ENCODE measurements around the gene WSCD2. TPM values are rescaled to one million over a fixed set of nuclear protein-coding genes. Genes with fewer than 3 reads are reported as not detected.

WSCD2 gene
- total and polyA plus RNA-seq, 2 of the 4 experiments (the other 2 are of a cell fraction) = not detected

DNA sequence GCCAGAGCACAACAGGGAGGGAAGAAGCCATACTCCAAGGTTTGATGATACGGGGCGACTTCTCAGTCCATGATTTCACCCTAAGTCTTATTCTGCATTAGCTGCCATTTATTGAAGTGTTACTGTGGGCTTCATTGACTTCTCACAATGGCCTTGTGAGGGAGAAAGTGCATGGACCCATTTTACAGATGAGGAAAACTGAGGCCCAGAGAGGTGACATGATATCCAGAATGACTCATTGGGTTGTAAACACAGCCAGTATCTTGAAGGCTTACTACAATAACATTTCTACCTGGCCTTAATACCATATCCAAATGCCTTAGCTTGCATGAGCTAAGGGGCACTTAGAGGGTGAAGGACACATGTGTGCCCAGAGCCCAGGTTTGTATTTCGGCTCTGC lies 109.4 kb downstream of the WSCD2 start:
- Histone ChIP-seq H2BK120ac (ENCODE audit: low read depth, low read length) (no peak overlapping the region), H3K27ac (ENCODE audit: insufficient read depth, low read length) (no peak overlapping the region), H3K79me1 (ENCODE audit: low read depth in 1 of 2, low read length in 2 of 2) (no peaks in the 10 kb centered on the region), H3K27me3 (ENCODE audit: control insufficient read depth, insufficient read depth, low read length) (no peaks in the 10 kb centered on the region), H4K8ac (ENCODE audit: low read depth in 2 of 2, low read length in 2 of 2) (no peak overlapping the region), H3K23ac (ENCODE audit: low read depth, low read length) (no peak overlapping the region), H3K14ac (replicated peaks; ENCODE audit: low read depth, low read length) (no peak overlapping the region), H3K4me1 (ENCODE audit: control insufficient read depth, insufficient read depth, low read length) (no peaks in the 10 kb centered on the region), H3K9me1 (ENCODE audit: insufficient read depth, low read length) (no peaks in the 10 kb centered on the region), H3K18ac (ENCODE audit: low read depth, low read length) (no peak overlapping the region), H3K4ac (ENCODE audit: low read depth, low read length) (no peak overlapping the region), H3K56ac (ENCODE audit: extremely low read depth, insufficient read depth, low read length) (no peak overlapping the region), H2BK15ac (ENCODE audit: low read depth, low read length) (no peak overlapping the region), H2AK5ac (ENCODE audit: low read depth, low read length) (no peak overlapping the region), H3K9ac (ENCODE audit: low read depth, low read length) (no peak overlapping the region), H4K91ac (ENCODE audit: insufficient read depth, low read depth, low read length) (no peak overlapping the region), H4K20me1 (ENCODE audit: insufficient read depth, low read length) (no peaks in the 10 kb centered on the region), H3K4me3 (ENCODE audit: insufficient read depth, low read depth, low read length) (no peak overlapping the region), H2AK9ac (replicated peaks; ENCODE audit: low read depth, low read length, poor library complexity) (no peak overlapping the region), H2BK20ac (ENCODE audit: low read depth, low read length) (no peak overlapping the region), H3K4me2 (ENCODE audit: low read depth, low read length) (no peak overlapping the region), H2AFZ (replicated peaks; ENCODE audit: low read length, poor library complexity) (no peak overlapping the region), H3K9me3 (ENCODE audit: control insufficient read depth, insufficient read depth, low read length) (no peaks in the 10 kb centered on the region), H4K5ac (ENCODE audit: low read depth, low read length) (no peak overlapping the region), H3K36me3 (ENCODE audit: control insufficient read depth, insufficient read depth, low read length) (no peaks in the 10 kb centered on the region), H2BK5ac (ENCODE audit: low read depth, low read length, poor library complexity, severe bottlenecking) (no peak overlapping the region)
- ATAC-seq (ENCODE audit: low read depth) = no peak
- BruUV-seq (replicated peaks) = no TSS peak
- TF ChIP-seq BHLHE40 (IDR thresholded peaks at IDR 0.05; ENCODE audit: low read depth, low read length) = no peak
- no peak for TF ChIP-seq MAFK (IDR thresholded peaks at IDR 0.05; ENCODE audit: low read depth, low read length)
- TF ChIP-seq, protein P1, sequence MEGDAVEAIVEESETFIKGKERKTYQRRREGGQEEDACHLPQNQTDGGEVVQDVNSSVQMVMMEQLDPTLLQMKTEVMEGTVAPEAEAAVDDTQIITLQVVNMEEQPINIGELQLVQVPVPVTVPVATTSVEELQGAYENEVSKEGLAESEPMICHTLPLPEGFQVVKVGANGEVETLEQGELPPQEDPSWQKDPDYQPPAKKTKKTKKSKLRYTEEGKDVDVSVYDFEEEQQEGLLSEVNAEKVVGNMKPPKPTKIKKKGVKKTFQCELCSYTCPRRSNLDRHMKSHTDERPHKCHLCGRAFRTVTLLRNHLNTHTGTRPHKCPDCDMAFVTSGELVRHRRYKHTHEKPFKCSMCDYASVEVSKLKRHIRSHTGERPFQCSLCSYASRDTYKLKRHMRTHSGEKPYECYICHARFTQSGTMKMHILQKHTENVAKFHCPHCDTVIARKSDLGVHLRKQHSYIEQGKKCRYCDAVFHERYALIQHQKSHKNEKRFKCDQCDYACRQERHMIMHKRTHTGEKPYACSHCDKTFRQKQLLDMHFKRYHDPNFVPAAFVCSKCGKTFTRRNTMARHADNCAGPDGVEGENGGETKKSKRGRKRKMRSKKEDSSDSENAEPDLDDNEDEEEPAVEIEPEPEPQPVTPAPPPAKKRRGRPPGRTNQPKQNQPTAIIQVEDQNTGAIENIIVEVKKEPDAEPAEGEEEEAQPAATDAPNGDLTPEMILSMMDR (conservative IDR thresholded peaks at IDR 0.05; ENCODE audit: low read depth, low read length) = no peak
- no peak for TF ChIP-seq RAD21 (IDR thresholded peaks at IDR 0.05; ENCODE audit: low read length)
- no peak for TF ChIP-seq MXI1 (IDR thresholded peaks at IDR 0.05; ENCODE audit: borderline replicate concordance, low read depth, low read length)
- TF ChIP-seq, protein P2, sequence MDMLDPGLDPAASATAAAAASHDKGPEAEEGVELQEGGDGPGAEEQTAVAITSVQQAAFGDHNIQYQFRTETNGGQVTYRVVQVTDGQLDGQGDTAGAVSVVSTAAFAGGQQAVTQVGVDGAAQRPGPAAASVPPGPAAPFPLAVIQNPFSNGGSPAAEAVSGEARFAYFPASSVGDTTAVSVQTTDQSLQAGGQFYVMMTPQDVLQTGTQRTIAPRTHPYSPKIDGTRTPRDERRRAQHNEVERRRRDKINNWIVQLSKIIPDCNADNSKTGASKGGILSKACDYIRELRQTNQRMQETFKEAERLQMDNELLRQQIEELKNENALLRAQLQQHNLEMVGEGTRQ (IDR thresholded peaks at IDR 0.05; ENCODE audit: low read depth, low read length) = no peak
- TF ChIP-seq RFX5 (IDR thresholded peaks at IDR 0.05; ENCODE audit: low read depth, low read length) = no peak
- TF ChIP-seq CHD1 (IDR thresholded peaks at IDR 0.05; ENCODE audit: low read depth, low read length) = no peak
- TF ChIP-seq SMC3 (IDR thresholded peaks at IDR 0.05; ENCODE audit: low read depth, low read length) = no peak
- TF ChIP-seq RCOR1 (IDR thresholded peaks at IDR 0.05; ENCODE audit: insufficient replicate concordance, low read length) = no peak
- TF ChIP-seq MAZ (IDR thresholded peaks at IDR 0.05; ENCODE audit: borderline replicate concordance, low read depth, low read length) = no peak
- TF ChIP-seq, protein P3, sequence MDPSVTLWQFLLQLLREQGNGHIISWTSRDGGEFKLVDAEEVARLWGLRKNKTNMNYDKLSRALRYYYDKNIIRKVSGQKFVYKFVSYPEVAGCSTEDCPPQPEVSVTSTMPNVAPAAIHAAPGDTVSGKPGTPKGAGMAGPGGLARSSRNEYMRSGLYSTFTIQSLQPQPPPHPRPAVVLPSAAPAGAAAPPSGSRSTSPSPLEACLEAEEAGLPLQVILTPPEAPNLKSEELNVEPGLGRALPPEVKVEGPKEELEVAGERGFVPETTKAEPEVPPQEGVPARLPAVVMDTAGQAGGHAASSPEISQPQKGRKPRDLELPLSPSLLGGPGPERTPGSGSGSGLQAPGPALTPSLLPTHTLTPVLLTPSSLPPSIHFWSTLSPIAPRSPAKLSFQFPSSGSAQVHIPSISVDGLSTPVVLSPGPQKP (IDR thresholded peaks at IDR 0.05; ENCODE audit: borderline replicate concordance, low read depth, low read length) = no peak
- no peak for TF ChIP-seq CEBPB (IDR thresholded peaks at IDR 0.05; ENCODE audit: low read depth, low read length)
- no peak for TF ChIP-seq FOS (IDR thresholded peaks at IDR 0.05; ENCODE audit: low read depth, low read length)
- TF ChIP-seq POLR2A (IDR thresholded peaks at IDR 0.05; ENCODE audit: low read depth, low read length) = no peak
- TF ChIP-seq NFE2L2 (IDR thresholded peaks at IDR 0.05; ENCODE audit: low read depth, low read length) = no peak
- ChIA-PET CTCF (no interaction called here), POLR2A (ENCODE audit: unreplicated experiment) (no interaction called here)
- dilution Hi-C loops (cut with HindIII; ENCODE audit: low sequenced_read_pairs, unreplicated experiment) = no loop called here
- in situ Hi-C loops (cut with MboI; ENCODE audit: low sequenced_read_pairs) = no loop called here
- intact Hi-C loops (cut with micrococcal nuclease) = no loop called here
- DNase-seq = no peak
- WGBS, 2 experiments (ENCODE audit: extremely low coverage in 2 of 2, insufficient read length in 1 of 2) = no CpG with 5 or more reads among the region's 3 CpGs

Measured in IMR-90 (cell line).